SH-SY5Y (cell line): ENCODE results near the gene KIF5A.

Experiments
- GATA2 ChIP-seq: IDR thresholded peaks from 2 replicates; pipeline ENCODE4 v1.6.1; 2011; ENCODE audit warnings: mild to moderate bottlenecking, low read depth, low read length
- GATA3 ChIP-seq: IDR thresholded peaks from 2 replicates; pipeline ENCODE4 v1.6.1; 2011; ENCODE audit warnings: low read depth, mild to moderate bottlenecking, low read length, moderate library complexity

GRCh38 chr12:57563358-57563757 is 13.5 kb downstream of the KIF5A start:
- TF ChIP-seq GATA3: no peak
- TF ChIP-seq GATA2: no peak
